Stimulated activated naive CD4-positive, alpha-beta T cell treated with Interleukin-2 at 50 U/mL for 16 hours (primary cell): ENCODE results near the gene ACSL6.

Source experiments
- DNase-seq: peaks from one replicate; lab custom pipeline; 2025; lab: John Stamatoyannopoulos, UW

Gene ACSL6

DNA sequence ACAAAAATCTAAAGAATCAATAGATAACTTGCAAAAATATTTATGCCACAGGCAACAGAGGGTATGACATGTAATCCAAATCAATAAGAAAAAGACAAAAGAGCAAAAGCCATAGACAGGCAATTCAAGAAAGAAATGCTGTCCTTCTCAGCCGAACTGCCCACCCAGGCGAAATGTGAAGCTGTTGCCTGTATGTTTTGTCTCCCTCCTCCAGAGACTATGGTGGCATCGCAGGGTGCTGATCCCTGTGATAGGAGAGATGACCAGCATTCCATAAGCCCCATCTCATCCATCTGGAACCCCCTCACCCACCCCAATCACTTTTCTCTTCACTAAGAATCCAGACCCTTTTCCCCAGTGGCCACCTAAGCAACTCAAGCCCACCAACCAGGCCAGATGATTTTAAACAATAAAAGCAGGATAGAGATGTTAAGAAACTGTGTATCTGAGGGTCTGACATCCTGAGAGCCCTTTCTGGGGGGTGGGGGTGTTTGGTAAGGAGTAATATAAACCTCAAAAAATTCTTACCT is 5.3 kb upstream of the ACSL6 start:
- DNase-seq: no peak

- DNase-seq: no peak
Measured at GRCh38 chr5:132013711-132014110, 2.3 kb upstream of the ACSL6 start.

- no peak for DNase-seq
Measured at GRCh38 chr5:132013006-132013689, 1.7 kb upstream of the ACSL6 start.

DNA sequence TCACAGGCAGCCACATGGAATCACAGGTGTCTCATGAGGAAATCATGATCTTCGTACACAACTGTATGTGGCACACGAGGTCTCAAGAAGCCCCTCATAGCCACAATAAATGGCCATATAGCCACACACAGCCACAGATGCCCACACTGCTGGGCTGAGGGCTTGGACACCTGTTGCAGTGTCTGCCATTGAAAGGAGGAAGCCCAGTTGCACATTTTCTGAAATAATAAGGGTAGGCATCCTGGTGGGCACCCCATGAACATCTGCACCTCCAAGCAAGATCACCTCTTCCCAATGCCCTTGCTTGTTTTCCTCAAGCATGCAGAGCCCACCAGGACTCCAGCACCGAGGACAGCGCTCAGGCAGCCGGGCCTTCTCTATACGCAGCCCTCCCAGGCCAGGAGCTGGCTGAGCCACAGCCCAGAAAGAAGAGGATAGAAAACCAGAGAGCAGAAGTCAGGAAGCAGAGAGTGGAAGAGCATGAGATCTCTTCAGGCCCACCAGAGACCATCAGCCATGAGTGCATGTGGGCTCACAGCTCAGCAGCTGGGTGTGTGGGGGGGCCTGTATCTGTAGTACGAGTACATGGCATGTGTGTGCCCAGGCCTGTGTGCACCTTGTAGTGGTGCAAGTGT is 1.0 kb upstream of the ACSL6 start:
- no peak for DNase-seq

GRCh38 chr5:132010989-132011621 is 353 bp downstream of the ACSL6 start:
- no peak for DNase-seq

DNA sequence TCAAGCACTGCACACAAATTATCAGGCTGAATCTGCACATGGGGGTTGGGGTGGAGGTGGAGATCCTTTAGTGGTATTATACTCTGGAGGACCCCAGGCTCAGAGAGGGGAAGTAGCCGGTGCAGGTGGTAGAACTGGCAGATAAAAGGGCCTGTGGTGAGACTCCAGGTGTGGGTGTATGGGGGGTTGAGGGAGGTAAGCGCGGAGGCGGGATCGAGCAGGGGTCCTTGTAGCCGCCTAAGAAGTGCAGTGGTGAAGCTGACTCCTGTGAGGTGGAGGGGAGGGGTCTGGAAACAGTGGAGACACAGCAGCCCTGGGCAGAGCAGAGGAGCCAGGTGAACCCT is 841 bp downstream of the ACSL6 start:
- no peak for DNase-seq

- no peak for DNase-seq
Measured at GRCh38 chr5:132009706-132010405, 1.6 kb downstream of the ACSL6 start.

- no peak for DNase-seq
Measured at GRCh38 chr5:132008961-132009680, 2.3 kb downstream of the ACSL6 start.

DNA sequence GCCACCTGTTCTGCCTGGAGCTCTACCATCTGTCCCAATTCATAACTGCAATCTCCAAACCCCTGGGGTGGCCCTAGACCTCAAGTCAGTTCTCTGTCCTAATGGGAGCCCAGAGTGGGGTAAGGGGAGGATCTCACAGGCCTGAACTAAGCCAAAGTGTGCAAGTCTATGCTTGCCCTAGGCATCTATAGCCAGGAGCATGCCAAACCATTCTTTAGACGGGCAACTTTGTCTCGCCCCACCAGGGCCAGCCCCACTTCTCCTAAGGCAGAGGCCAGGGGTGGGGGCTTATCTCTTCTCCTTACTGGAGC is 3.3 kb downstream of the ACSL6 start:
- no peak for DNase-seq

DNA sequence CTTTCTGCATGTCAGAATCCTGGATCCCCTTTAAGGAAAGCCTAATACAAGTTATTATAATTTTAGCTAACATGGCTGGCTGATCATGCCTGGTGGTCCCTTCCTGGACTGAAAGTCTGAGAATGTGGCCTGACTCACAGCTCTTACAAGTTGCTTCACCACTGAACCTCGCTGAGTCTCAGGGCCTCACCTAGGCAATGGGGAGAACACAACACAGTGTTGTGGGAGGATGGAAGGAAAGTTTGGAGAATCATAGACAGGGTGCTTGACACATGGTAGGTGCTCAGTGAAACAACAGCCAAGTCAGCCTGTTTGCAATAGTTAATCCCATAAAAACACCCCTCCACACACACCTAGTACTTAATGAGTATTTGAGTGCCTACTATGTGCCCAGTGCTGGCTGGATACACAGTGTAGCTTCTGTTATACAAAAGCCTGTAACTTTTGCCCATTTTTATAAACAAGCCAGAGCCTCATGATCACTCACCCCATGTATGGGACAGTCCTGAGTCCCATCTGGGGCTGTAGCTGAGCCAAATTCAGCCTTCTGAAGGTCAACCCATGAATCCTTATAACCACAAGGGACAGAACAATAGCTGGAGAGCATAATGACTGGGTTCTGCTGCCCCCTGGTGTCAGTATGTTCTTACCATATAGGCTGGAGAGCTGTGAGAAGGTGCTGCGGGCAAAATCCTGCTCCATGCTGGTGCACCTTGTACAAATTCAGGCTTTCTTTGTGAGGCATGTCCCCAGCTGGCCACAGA is 3.9 kb downstream of the ACSL6 start:
- DNase-seq: peak; percentile 65

- DNase-seq: no peak
Measured at GRCh38 chr5:132006331-132007120, 4.9 kb downstream of the ACSL6 start.

DNA sequence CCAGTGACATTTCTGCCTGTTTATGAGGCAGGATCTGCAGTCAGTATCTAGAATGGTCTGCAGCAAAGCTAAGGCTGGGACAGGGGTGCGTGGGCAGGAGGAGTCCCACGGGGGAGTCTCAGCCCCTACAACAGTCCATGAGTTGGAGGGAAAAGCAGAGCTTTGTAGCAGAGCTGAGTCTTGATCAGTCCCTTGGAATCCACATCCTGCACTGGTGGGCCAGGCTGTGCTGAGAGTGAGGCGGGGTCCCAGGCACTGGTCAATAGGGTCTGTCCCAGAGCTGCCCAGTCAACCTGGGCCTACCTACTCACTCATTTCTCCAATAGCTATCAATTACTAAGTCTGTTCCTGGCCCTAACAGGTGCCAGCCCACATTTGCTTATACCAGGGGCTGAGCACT is 5.9 kb downstream of the ACSL6 start:
- DNase-seq: no peak

- no peak for DNase-seq
Measured at GRCh38 chr5:132003982-132004381, 7.5 kb downstream of the ACSL6 start.

DNA sequence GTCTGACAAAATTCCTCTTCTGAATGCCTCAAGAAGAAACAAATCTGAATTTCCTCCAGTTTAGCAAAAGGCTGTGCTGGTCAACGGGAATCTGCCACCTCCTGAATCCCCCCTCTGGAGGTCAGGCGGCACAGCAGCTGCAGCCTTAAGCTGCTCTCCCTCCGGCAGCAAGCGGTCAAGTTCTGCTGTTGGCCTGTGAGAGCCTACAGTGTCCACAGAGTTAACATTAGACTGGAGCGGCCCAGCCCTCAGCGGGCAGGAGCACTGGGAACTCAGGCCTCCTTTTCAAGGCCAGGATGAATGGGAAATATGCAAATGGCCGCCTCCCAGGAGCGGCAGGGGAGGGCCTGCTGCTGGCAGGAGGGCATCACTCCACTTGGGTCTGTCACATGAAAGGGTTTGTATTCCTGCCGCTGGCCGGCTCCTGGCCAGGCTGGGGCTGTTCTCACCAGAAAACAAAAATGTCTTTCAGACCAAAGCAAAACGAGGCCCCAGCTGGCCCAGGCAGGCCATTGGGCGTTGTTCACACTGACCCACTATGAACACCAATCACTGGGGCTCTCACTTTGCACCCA is 8.2 kb downstream of the ACSL6 start:
- no peak for DNase-seq

- DNase-seq: no peak
Measured at GRCh38 chr5:132002757-132003156, 8.7 kb downstream of the ACSL6 start.

GRCh38 chr5:132001647-132002561 is 9.6 kb downstream of the ACSL6 start:
- no peak for DNase-seq

- peak; percentile 14 for DNase-seq
Measured at GRCh38 chr5:132000677-132001453, 10.6 kb downstream of the ACSL6 start.

DNA sequence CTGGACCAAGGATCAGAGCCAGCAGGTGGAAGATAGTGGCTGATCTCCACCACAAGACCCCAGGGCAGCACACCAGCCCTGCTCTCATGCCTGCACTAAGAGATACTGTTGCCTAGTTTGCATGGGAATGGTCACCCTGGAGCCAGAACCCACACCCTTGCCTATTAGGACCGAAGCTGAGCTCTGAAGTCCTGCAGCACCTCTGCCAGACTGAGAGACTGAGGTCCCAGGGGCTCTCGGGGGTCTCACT is 11.3 kb downstream of the ACSL6 start:
- DNase-seq: no peak
